HG02571 (cell line): ENCODE results near the gene RUBCN.
"Not testable (repeated sequence)": the region's sequence is repeated elsewhere in the genome, so short reads cannot be mapped to it uniquely, and the experiment has no call there.

ENCODE experiments used
- ATAC-seq: cut with Tn5 transposase; IDR thresholded peaks from one replicate; pipeline ENCODE4 v1.9.1; 2021; ENCODE audit warnings: mild to moderate bottlenecking, moderate library complexity; ENCODE audit not compliant: unreplicated experiment

Gene RUBCN

GRCh38 chr3:197621478-197621877, 115.2 kb downstream of the RUBCN start:
- not testable (repeated sequence) for ATAC-seq
